Measurements from ENCODE around the gene RNF187. TPM values are rescaled to one million over a fixed set of nuclear protein-coding genes. Genes with fewer than 3 reads are reported as not detected.
A peak's percentile ranks its signal among the peaks of the same experiment; 100 is the strongest.
"Not testable (repeated sequence)": the region's sequence is repeated elsewhere in the genome, so short reads cannot be mapped to it uniquely, and the experiment has no call there.

The RNF187 gene
- polyA plus RNA-seq, 10 donors, result 43.9 to 66.2 (median 55.0) TPM

DNA sequence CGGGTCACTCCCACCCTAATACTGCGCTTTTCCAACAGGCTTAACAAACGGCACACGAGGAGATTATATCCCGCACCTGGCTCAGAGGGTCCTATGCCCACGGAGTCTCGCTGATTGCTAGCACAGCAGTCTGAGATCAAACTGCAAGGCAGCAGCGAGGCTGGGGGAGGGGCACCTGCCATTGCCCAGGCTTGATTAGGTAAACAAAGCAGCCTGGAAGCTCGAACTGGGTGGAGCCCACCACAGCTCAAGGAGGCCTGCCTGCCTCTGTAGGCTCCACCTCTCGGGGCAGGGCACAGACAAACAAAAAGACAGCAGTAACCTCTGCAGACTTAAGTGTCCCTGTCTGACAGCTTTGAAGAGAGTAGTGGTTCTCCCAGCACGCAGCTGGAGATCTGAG lies 18.8 kb downstream of the RNF187 start:
- DNase-seq, result not testable (repeated sequence)

DNA sequence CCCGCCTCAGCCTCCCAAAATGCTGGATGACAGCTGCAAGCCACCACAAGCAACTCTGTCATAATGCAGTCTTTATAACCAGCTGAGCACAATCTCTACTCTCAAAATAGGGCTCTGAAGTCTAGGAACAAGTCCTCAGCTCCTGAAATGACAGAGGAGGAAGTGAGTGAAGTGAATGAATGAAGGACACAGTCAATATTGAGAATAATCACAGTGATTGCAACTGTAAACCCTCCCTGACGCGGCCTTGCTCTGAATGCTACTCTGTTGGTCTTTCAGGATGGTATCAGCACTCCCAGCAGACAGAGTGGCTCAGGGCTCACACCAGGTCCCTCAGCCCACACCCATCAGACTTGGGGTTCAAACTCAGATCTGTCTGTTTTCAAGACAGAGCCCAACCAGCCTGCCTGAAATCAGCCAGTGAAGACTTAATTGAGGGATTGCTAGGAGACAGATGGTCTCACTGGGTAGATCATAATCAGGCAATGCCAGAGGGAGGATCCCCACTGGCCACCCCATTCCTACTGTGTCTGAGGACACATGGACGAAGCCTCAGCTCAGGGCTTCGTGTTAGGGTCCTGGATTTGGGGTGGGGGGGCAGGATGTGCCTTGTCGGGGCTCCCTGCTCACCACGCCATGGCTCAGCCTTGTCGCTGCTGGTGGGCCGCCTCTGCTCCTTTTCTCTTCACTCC lies 20.9 kb downstream of the RNF187 start:
- DNase-seq, result no peak

DNA sequence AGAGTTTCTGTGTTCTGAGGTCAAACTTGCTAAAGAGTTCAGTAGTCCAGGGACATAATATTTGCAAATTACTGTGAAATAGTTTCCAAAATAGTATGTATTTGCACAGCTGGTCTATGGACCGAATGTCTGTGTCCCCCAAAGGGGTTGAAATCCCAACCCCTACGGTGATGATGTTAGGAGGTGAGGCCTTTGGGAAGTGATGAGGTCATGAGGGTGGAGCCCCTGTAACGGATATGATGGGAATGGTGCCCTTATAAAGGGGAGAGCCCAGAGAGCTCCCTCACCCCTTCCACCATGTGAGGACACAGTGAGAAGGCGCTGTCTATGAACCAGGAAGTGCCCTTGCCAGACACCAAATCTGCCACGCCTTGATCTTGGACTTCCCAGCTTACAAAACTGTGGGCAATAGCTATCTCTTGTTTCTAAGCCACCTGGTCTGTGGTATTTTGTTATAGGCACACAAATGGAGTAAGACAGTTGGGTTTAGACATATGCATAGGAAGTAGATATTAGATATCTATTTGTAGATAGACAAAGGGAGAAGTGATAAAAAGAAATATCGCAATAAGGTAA lies 21.7 kb downstream of the RNF187 start:
- DNase-seq, result no peak

DNA sequence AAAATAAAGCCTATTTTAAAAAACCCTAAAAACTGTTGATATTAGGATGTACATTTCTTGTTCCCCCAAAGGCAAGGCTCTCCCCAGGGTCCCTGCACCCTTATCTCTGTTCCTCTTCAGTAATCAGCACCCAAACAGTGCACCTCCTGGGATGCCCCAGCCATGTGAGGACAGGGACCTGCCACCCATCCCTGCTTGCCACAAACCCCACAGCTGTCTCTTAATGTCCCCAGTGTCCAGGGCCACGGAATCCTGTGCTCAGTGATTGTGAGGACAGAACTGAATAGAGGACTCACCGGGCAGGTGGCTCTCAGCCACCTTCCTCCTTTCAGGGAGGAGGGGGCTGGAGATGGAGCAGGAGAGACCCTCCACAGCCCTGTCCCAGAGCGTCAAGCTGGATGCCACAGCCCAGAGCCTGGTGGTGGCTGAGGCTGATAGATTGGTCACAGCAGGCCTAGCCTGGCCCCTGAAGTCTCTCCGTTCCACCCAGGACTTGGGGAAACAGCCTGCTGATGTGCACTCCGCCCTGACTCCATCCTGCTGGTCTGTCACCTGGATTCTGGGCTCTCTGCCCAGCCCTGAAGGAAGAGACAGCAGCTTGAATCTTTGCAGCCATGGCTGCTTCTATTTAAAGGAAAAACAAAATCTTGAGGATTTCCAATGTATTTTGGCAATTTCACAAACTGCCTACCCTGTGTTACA lies 23.1 kb downstream of the RNF187 start:
- no peak for DNase-seq

DNA sequence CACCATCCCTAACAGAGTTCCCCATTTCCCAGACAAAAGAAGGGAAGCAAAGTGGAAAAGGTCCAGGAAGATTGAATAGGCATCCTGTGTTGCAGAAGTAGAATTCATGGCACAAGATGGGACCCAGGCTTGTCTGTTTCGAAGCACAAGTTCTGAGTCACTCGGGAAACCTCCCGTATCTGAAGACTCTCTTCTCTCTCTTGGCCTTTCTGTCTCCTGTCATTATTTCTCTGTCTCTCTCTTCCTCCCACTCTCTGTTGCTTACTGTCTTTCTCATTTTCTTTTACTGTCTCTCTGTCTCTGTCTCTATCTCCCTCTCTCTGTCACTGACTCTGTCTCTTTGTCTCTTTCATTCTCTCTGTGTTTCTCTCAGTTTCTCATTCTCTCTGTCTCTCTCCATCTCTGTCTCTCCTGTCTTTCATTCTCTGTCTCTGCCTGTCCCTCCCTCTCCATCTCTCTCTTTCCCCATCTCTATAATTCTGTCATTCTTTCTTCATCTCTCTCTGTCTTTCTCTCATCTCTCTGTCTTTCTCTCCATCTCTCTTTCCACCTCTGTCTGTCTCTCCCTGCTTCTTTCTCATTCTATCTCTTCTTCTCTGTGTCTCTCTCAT lies 23.7 kb downstream of the RNF187 start:
- no peak for DNase-seq

DNA sequence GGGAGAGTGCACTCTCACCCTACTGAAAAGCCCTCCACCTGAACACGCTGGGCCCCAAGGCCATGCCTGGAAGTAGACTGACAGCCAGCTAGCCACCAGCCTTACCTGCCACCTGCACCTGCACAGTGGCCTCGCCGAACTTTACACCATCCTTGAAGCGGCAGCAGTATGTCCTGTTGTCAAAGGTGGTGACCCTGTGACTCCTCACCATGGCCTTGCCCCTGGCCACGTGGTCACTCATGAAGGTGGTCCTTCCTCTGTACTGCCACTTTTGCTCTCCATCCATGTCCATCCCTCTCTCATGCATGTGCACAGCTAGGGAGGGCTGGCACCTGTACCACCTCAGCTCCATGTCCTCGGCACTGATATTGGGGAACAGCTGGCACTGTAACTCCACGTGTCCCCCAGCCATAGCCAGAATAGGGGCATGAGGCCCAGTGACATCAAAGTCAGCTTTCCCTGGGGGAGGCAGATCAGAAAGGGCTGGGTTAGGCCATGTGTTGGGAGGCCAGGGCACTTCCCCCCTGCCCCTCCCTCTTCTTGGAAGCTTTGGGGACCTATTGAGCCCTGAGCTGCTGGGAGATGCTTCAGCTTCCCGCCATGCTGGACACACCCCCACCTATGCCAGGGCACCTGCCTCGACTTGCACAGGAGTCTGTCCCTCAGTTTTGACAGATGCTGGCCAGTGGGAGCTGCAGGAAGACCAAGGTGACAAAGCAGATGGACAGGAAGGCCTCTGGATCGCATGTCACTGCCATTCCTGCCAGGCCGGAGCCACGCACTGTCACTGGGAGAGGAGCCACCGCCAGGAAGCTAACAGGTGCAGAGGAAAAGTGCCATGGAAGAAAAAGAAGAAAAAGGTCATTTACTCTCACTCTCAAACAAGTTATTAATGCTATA lies 24.6 kb downstream of the RNF187 start:
- DNase-seq, result no peak

DNA sequence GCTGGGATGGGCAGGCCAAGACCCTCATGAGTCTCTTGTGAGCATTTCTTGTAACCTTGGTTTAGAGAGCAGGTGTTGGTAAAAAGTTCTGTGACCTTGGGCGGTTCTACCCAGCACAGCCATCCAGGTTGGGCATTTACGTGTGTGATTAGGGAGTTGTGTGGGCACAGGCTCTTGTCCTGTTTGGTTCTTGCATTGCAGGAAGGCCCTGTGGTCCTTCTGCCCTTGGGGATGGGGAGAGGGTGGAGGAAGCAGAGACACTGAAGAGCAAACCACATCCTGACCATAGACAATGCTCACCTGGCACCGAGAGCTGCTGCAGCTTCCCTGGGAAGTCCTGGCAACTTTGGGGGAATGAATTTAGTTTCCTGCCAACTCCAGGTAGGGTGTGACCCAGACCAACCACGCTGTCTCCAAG lies 25.6 kb downstream of the RNF187 start:
- DNase-seq, result no peak

DNA sequence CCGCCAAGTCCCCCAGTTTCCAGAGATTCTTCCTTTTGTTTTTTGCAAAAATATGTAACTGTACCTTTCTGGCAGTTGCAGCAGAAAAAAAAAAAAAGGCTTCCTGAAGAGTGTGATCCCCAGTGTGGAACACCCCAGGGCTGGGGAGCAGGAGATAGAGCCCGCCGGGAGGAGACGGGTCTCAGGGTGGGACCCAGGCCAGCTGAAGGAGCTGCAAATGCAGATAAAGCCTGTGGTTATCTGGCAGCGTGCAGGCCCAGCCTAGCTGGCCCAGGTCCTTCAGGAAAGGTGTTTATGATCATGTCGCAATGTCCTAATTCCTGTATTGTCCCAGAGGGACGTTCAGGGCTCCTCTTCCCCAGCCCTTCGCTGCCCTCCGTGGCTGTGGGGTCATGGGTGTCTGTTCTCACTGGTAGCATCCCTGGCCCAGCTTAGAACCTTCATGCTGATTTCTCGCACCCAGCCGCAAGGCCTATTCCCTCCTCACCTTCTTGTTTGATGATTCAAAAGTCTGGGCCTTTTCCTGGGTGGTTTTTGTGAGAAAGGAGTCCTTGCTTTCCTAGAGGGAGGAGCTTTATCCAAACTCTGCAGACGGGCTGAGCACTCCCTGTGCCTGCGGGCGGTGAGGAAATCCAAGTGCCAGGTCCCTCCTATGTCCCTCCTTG lies 26.2 kb downstream of the RNF187 start:
- DNase-seq, result peak in 1 of 3 donors; percentile 10

DNA sequence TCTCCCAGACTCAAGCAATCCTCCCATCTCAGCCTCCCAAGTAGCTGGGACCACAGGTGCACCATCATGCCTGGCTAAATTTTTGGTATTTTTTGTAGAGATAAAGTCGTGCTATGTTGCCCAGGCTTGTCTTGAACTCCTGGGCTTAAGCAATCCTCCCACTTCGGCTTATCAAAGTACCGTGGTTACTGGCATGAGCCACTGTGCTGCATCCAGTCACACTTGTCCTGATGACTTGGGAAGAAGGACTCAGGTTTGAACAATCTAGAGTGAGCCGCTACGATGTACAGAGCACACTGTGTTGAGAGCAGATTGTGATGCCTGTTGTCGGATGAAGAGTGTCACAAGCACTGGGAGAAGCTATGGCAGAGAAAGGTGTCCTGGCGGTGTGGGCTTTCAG lies 27.2 kb downstream of the RNF187 start:
- DNase-seq, result no peak

DNA sequence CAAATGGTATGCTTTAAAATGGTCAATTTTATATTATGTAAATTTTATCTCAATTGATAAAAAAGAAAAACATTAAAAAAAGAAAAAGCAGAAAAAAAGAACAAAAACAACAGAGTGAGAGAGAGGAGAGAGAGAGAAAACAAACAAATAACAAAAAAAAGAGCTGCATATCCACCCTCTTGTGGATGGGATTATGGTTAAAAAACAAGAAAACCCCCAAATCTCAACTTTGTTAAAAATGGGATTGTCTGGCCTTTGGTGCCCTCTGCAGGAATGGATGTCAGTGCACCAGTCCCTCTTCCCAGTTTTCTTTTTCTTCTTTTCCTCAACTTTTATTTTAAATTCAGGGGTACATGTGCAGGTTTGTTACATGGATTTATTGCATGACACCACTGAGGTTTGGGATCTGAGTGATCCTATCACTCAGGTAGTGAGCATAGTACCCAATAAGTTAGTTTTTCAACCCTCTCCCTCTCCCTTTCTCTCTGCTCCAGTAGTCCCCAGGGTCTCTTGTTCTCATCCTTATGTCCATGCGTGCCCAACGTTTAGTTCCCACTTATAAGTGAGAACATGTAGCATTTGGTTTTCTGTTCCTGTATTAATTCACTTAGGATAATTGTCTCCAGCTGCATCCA lies 28.1 kb downstream of the RNF187 start:
- peak; percentile 18 to 68 (median 54) for DNase-seq

DNA sequence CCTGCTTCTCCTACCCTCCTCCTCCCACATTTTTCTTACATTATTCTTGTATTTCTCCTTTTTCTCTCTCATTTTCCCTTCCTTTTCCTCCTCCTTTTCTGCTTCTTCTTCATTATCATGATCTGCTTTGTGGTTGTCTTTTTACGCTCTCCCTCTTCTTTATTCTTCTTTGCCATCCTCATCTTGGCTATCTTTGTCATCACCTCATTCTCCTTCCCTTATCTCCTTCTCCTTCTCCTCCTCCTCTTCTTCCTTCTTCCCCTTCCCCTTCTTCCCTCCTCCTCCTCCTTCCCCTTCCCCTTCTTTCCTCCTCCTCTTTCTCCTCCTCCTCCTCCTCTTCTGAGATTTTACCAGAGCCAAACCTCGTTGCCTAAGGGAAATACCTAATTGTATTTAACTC lies 30.5 kb downstream of the RNF187 start:
- DNase-seq, result no peak

DNA sequence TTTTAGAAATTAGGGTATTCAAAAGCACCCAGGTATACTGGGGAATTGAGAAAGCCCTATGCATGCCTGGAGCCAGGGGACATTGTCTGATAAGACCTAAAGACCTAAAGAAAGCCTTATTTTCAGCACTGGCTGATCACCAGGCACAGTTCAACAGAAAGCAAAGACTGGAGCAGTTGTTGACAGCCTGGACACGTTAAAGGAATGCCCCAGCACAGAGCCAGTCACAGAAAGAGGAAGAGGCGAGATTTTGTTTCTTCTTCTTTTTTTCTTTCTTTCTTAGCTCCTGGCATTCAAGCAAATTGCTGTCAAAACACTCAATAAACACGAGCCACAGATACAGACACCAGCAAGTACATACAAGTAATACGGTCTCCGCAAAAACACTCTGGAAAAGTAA lies 40.4 kb downstream of the RNF187 start:
- no peak for DNase-seq

DNA sequence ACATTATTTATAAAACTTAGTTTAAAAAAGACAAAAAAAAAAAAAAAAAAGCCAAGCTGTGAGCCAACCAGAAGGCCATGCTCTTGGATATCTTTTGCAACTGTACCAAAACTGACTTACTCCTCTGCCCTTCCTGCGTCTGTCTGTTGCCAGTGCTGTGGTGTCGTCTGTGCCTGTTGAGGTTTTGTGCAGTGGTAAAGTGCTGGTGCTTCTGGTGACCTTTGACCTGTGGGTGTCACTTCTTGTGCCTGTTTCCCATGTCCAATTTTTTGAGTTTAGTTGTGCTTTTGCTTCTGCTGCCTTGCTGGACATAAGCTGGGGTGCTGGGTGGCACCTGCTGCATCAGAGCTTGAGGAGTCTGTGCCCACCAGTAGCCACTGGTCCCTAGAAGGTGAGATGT lies 41.4 kb downstream of the RNF187 start:
- DNase-seq, result no peak

DNA sequence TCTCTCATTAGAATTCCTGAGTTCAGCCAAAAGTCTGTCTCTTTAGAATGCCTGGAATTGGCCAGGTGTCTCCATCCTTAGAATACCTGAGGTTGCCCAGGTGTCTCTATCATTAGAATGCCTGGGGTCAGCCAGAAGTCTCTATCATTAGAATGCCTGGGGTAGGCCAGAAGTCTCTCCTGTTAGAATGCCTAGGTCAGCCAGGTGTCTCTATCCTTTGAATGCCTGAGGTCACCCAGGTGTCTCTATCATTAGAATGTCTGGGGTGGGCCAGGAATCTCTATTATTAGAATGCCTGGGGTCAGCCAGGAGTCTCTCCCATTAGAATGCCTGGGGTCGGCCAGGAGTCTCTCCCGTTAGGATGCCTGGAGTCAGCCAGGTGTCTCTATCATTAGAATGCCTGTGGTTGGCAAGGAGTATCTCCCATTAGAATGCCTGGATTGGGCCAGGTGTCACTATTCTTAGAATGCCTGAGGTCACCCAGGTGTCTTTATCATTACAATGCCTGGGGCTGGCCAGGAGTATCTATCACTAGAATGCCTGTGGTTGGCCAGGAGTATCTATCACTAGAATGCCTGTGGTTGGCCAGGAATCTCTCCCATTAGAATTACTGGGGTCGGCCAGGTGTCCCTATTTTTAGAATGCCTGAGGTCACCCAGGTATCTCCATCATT lies 43.0 kb downstream of the RNF187 start:
- no peak for DNase-seq

DNA sequence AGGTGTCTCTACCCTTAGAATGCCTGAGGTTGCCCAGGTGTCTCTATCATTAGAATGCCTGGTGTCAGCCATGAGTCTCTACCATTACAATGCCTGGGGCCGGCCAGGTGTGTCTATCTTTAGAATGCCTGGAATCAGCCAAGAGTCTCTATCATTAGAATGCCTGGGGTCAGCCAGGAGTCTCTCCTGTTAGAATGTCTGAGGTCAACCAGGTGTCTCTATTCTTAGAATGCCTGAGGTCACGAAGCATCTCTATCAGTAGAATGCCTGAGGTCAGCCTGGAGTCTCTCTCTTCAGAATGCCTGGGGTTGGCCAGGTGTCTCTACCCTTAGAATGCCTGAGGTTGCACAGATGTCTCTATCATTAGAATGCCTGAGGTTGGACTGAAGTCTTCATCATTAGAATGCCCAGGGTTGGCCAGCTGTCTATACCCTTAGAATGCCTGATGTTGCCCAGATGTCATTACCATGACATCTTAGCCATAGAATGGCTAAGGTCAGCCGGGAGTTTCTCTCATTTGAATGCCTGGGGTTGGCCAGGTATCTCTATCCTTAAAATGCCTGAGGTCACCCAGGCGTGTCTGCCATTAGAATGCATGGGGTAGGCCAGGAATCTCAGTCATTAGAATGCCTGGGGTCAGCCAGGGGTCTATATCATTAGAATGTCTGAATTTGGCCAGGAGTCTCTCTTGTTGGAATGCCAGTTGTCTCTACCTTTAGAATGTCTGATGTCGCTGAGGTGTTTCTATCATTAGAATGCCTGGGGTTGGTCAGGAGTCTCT lies 44.0 kb downstream of the RNF187 start:
- DNase-seq, result no peak

DNA sequence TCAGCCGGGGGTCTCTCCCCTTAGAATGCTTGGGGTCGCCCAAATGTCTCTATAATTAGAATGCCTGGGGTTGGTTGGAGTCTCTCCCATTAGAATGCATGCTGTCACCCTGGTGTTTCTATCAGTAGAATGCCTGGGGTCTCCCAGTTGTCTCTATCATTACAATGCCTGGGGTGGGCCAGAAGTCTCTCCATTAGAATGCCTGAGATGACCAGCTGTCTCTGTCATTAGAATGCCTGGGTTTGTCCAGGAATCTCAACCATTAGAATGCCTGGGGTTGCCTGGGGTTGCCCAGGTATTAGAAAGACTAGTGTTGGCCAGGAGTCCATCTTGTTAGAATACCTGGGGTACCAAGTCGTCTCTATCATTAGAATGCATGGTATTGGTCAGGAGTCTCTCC lies 51.6 kb downstream of the RNF187 start:
- no peak for DNase-seq

DNA sequence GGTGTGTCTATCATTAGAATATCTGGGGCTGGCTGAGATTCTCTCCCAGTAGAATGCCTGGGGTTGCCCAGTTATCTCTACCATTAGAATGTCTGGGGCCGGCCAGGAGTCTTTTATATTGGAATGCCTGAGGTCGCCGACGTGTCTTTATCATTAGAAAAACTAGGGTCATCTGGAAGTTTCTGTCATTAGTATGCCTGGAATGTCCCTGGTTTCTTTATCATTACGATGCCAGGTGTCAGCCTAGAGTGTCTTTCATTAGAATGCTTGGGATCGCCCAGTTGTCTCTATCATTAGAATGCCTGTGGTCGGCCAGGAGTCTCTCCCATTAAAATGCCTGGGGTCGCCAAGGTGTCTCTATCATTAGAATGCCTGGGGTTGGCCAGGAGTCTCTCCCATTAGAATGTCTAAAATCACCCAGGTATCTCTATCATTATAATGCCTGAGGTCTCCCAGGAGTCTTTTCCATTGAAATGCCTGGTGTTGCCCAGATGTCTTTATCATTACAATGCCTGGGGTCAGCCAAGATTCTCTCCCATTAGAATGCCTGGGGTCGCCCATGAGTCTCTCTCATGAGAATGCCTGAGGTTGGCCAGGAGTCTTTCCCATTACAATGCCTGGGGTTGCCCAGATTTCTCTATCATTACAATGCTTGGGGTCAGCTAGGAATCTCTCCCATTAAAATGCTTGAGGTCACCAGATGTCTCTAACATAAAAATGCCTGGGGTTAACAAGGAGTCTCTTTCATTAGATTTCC lies 53.2 kb downstream of the RNF187 start:
- DNase-seq, result no peak

DNA sequence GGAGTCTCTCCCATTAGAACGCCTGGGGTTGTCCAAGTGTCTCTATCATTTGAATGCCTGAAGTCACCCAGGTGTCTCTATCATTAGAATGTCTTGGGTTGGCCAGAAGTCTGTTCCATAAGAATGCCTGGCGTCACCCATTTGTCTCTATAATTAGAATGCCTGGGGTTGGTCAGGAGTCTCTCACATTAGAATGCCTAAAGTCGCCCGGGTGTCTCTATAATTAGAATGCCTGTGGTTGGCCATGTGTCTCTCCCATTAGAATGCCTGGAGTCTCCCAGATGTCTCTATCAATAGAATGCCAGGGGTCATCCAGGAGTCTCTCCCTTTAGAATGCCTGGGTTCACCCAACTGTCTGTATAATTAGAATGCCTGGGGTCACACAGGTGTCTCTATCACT lies 54.5 kb downstream of the RNF187 start:
- DNase-seq, result peak in 1 of 3 donors; percentile 12

DNA sequence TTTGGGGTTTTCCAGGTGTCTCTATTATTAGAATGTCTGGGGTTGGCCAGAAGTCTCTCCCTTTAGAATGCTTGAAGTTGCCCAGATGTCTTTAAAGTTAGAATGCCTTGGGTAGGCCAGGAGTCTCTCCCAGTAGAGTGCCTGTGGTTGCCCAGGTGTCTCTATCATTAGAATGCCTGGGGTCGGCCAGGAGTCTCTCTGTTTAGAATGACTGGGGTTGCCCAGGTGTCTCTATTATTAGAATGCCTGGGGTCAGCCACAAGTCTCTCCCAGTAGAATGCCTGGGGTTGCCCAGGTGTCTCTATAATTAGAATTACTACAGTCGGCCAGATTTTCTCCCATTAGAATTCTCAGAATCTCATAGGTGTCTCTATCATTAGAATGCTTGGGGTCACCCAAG lies 55.2 kb downstream of the RNF187 start:
- no peak for DNase-seq
